ENCODE results near the gene CNTNAP2.

Gene CNTNAP2

DNA sequence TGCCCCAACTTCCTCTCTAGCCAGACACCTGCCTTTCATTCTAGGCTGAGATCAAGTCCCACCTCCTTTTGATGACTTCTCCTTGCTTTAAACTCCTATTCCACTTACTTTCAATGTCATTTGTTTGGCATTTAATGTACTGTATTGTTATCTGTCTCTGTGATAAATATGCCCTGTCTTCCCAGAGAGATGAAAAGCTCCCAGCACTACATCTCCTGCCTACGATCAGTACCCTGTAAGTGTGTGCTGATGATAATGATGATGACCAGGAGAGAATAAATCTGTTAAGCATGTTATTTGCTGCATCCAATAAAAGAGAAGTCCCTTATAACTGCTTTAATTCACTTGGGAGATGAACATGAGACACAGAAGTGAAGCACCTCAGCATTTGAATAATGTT lies 2106.6 kb downstream of the CNTNAP2 start (continued):
- TF ChIP-seq HOXC10 (CRISPR knock-in tag; IDR thresholded peaks at IDR 0.05) (no peak), ZFP41 (tag by site-specific recombination; IDR thresholded peaks at IDR 0.05; ENCODE audit: borderline replicate concordance) (no peak), ZNF24 (tag by site-specific recombination; IDR thresholded peaks at IDR 0.05) (no peak), PRDM2 (tag by site-specific recombination; IDR thresholded peaks at IDR 0.05; ENCODE audit: borderline replicate concordance) (no peak), BCL11A (tag by site-specific recombination; IDR thresholded peaks at IDR 0.05; ENCODE audit: low read depth) (no peak), ZNF350 (tag by site-specific recombination; IDR thresholded peaks at IDR 0.05) (no peak), ZNF341 (tag by site-specific recombination; IDR thresholded peaks at IDR 0.05; ENCODE audit: low read depth) (no peak), ZNF366 (tag by site-specific recombination; conservative IDR thresholded peaks at IDR 0.05) (no peak), ZNF202 (tag by site-specific recombination; IDR thresholded peaks at IDR 0.05; ENCODE audit: borderline replicate concordance) (no peak), ZNF658 (tag by site-specific recombination; IDR thresholded peaks at IDR 0.05) (no peak), ZNF654 (tag by site-specific recombination; IDR thresholded peaks at IDR 0.05; ENCODE audit: low read depth) (no peak)
- TF ChIP-seq, protein P1, sequence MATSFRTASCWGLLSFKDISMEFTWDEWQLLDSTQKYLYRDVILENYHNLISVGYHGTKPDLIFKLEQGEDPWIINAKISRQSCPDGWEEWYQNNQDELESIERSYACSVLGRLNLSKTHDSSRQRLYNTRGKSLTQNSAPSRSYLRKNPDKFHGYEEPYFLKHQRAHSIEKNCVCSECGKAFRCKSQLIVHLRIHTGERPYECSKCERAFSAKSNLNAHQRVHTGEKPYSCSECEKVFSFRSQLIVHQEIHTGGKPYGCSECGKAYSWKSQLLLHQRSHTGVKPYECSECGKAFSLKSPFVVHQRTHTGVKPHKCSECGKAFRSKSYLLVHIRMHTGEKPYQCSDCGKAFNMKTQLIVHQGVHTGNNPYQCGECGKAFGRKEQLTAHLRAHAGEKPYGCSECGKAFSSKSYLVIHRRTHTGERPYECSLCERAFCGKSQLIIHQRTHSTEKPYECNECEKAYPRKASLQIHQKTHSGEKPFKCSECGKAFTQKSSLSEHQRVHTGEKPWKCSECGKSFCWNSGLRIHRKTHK (tag by site-specific recombination; IDR thresholded peaks at IDR 0.05): no peak
- TF ChIP-seq, protein P2, sequence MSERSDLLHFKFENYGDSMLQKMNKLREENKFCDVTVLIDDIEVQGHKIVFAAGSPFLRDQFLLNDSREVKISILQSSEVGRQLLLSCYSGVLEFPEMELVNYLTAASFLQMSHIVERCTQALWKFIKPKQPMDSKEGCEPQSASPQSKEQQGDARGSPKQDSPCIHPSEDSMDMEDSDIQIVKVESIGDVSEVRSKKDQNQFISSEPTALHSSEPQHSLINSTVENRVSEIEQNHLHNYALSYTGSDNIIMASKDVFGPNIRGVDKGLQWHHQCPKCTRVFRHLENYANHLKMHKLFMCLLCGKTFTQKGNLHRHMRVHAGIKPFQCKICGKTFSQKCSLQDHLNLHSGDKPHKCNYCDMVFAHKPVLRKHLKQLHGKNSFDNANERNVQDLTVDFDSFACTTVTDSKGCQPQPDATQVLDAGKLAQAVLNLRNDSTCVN (tag by site-specific recombination; optimal IDR thresholded peaks at IDR 0.05): no peak
- TF ChIP-seq, protein P3, sequence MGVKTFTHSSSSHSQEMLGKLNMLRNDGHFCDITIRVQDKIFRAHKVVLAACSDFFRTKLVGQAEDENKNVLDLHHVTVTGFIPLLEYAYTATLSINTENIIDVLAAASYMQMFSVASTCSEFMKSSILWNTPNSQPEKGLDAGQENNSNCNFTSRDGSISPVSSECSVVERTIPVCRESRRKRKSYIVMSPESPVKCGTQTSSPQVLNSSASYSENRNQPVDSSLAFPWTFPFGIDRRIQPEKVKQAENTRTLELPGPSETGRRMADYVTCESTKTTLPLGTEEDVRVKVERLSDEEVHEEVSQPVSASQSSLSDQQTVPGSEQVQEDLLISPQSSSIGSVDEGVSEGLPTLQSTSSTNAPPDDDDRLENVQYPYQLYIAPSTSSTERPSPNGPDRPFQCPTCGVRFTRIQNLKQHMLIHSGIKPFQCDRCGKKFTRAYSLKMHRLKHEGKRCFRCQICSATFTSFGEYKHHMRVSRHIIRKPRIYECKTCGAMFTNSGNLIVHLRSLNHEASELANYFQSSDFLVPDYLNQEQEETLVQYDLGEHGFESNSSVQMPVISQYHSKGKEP (tag by site-specific recombination; IDR thresholded peaks at IDR 0.05): no peak

GRCh38 chr7:148223738-148224137 lies 2107.1 kb downstream of the CNTNAP2 start:
- Histone ChIP-seq H3K27ac (ENCODE audit: extremely low read depth, low read depth, low read length) (no peak overlapping the region), H3K4me1 (ENCODE audit: control insufficient read depth, insufficient read depth, low read length) (no peaks in the 10 kb centered on the region), H3K9me3 (ENCODE audit: control insufficient read depth, insufficient read depth, low read depth, low read length) (no peaks in the 10 kb centered on the region), H3K4me3 (ENCODE audit: low read depth, low read length) (no peak overlapping the region), H3K36me3 (ENCODE audit: control insufficient read depth in 2 of 2, insufficient read depth in 1 of 2, low read length in 2 of 2) (no peaks in the 10 kb centered on the region)
- POLR2A ChIA-PET: no interaction called here
- CTCF ChIA-PET: interaction anchor here (0.6 to 1.1 kb wide), 2 partner anchors 18 to 262 kb away, joined by 3 to 4 read pairs; no protein-coding TSS in a partner anchor
- no peak for TF ChIP-seq ZNF280C (tag by site-specific recombination; IDR thresholded peaks at IDR 0.05)
